IPS-20b (cell line): Measurements from ENCODE around the gene LMO4.
A peak's percentile ranks its signal among the peaks of the same experiment; 100 is the strongest.

Experiments
- H3K27ac ChIP-seq: one replicate; pipeline ENCODE4 v1.5.1; 2013; ENCODE audit warnings: low read length
- H3K27me3 ChIP-seq: 2 replicates; pipeline ENCODE4 v1.6.1; 2013; ENCODE audit warnings: mild to moderate bottlenecking, low read length, inconsistent platforms; ENCODE audit not compliant: insufficient read depth
- H3K36me3 ChIP-seq: 2 replicates; pipeline ENCODE4 v1.6.1; 2013; ENCODE audit warnings: low read depth, mild to moderate bottlenecking, inconsistent platforms, low read length, moderate library complexity; ENCODE audit not compliant: insufficient read depth
- H3K4me1 ChIP-seq: 2 replicates; pipeline ENCODE4 v1.6.1; 2013; ENCODE audit warnings: mild to moderate bottlenecking, control low read depth, inconsistent platforms, low read length, moderate library complexity; ENCODE audit not compliant: insufficient read depth
- H3K4me3 ChIP-seq: 2 replicates; pipeline ENCODE4 v1.5.1; 2013; ENCODE audit warnings: mild to moderate bottlenecking, low read length, inconsistent platforms
- H3K9ac ChIP-seq: 2 replicates; pipeline ENCODE4 v1.6.1; 2013; ENCODE audit warnings: low read depth, mild to moderate bottlenecking, inconsistent platforms, low read length, moderate library complexity
- H3K9me3 ChIP-seq: 2 replicates; pipeline ENCODE4 v1.6.1; 2013; ENCODE audit warnings: mild to moderate bottlenecking, low read depth, low read length, inconsistent platforms; ENCODE audit not compliant: insufficient read depth

Gene LMO4

DNA sequence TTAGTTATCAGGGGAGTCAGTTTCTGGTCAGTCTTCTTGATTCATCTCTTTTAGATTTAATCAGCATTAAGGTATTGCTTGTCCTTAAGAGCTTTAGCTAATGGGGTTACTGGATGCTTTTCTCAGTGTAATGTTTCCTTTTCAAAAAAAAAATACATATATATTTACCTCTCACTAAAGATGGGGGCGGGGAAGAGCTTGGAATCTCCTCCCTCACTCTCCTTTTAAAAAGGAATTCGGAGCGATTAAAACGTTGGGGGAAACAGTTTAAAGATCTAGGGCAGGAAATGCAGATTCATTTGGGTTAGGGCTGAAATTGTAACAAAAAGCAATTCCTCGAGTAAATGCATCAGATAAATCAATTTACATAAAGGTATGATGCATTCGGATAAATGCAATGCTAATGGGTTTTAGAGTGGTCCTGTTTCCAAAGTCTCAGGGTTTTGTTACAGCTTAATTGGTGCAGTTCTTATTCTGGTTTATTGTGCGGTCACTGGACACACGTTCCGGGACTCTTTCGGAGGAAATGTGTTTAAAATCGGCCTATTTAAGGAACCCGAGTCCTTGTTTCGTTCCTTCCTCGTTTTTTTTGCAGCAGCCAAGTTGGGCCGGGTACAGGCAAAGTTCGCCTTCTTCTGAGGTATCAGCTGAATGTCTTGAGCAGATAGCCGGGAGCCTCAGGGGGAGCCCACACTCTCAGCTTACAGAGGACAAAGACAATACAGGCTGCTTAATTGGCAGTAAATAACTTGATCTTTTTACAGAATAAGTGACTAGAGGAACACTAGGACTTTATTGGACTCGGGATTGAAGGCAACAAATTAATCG, 1.6 kb downstream of the LMO4 start:
- no peaks in the 10 kb centered on the region for H3K27me3 ChIP-seq
- peaks cover 33% of the 10 kb centered on the region for H3K4me1 ChIP-seq
- H3K27ac ChIP-seq = peak overlapping the region; percentile 83
- no peaks in the 10 kb centered on the region for H3K9me3 ChIP-seq
- peaks cover 20% of the 10 kb centered on the region for H3K36me3 ChIP-seq
- peak overlapping the region; percentile 93 for H3K4me3 ChIP-seq
- H3K9ac ChIP-seq = peak overlapping the region; percentile 80

DNA sequence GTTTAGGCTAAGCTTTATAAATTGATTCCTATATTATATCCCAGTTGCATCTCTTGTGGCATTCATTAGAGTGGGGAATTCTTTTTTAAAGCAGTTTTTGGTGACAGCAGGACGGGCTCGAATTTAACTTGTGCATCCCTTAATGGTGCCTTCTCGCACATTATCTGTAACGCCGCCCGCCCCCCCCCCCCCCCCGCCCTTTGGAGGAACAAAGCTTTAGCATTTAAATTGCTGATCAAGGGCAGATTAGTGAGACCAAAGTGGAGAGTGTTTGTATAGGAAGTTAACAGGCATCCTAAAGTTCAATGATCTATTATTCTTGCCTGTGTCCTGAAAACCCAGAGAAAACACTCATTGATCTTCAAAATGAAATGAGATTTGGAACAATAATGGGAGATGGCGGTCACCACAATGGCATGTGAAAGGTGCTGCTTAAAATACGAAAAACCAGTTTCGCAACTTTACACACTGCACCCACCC, 2.2 kb downstream of the LMO4 start:
- Histone ChIP-seq H3K4me1 (peaks cover 36% of the 10 kb centered on the region), H3K27me3 (no peaks in the 10 kb centered on the region), H3K27ac (no peak overlapping the region), H3K9me3 (no peaks in the 10 kb centered on the region), H3K9ac (peak overlapping the region; percentile 80), H3K4me3 (peak overlapping the region; percentile 93), H3K36me3 (peaks cover 20% of the 10 kb centered on the region)

DNA sequence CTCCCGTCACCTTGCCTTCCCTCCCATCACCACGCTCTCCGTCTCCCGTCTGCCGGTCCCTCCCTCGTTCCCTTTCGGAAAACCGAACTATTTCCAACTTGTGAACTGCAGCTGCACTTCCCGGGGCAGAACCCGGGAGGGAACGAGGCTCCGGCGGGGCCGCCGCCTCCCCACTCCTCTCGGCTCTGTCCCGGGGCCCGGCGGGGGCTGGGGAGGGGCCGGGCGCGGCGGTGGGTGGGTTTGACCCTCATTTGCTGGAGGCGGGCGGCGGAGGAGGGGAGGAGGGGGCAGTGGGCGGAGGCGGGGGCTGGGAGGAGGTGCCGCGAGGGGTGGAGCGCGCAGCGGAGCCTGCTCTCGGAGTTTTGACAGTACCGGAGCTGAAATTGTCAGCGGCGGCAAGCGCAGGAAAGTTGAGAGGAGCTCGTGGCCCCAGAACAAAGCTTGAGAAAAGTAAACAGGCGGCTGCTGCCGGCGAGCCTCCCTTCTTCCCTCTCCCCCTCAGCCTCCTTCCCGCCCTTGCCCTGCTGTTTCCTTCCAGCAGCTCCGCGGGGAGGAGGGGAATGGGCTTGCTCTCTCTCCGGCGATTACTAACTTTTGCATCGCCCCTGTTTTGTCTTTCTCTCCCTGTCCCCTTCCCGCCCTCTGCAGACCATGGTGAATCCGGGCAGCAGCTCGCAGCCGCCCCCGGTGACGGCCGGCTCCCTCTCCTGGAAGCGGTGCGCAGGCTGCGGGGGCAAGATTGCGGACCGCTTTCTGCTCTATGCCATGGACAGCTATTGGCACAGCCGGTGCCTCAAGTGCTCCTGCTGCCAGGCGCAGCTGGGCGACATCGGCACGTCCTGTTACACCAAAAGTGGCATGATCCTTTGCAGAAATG, 2.9 kb downstream of the LMO4 start:
- Histone ChIP-seq H3K9ac (peak overlapping the region; percentile 70), H3K4me1 (peaks cover 40% of the 10 kb centered on the region), H3K36me3 (peaks cover 20% of the 10 kb centered on the region), H3K27ac (no peak overlapping the region), H3K27me3 (no peaks in the 10 kb centered on the region), H3K4me3 (peak overlapping the region; percentile 93), H3K9me3 (no peaks in the 10 kb centered on the region)

DNA sequence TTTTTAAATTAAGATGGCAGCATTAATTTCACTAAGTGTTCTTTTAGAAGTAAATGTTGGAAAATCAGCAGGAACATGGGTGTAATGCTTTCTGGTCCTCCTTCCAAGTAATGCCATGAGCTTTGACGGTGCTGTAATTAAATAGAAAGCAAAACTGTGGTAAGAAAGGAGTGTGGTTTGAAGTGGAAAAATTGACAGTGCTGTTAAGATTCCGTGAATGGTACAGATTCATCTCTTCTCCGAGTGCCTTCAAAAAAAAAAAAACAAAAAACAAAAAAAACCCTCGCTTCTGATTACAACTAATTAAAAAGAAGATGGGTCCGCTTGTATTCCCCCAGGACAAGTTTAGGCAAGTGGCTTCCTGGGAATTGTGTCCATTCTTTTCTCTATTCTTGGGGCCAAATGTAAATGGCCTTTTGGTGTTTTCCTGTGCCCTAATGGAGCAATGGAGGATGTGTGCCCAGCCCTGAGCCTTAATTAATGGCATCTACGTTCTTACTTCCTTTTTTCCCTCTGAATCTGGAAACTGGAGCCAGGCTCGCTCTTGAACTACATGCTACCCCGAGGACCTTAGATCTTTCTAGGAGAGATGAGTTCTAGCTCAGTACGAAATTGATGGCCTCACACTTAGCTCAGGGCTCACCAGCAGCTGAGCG, 5.1 kb downstream of the LMO4 start:
- Histone ChIP-seq H3K4me3 (peak overlapping the region; percentile 82), H3K36me3 (peaks cover 37% of the 10 kb centered on the region), H3K9me3 (no peaks in the 10 kb centered on the region), H3K9ac (peak overlapping the region; percentile 84; the same call in 1 of the 2 replicates), H3K27ac (peak overlapping the region; percentile 49), H3K4me1 (peaks cover 35% of the 10 kb centered on the region), H3K27me3 (no peaks in the 10 kb centered on the region)

GRCh38 chr1:87334351-87335174, 5.9 kb downstream of the LMO4 start:
- Histone ChIP-seq H3K27ac (peak overlapping the region; percentile 49), H3K4me3 (peak overlapping the region; percentile 82), H3K36me3 (peaks cover 45% of the 10 kb centered on the region), H3K9me3 (no peaks in the 10 kb centered on the region), H3K9ac (peak overlapping the region; percentile 84; the same call in 1 of the 2 replicates), H3K27me3 (no peaks in the 10 kb centered on the region), H3K4me1 (peaks cover 35% of the 10 kb centered on the region)

DNA sequence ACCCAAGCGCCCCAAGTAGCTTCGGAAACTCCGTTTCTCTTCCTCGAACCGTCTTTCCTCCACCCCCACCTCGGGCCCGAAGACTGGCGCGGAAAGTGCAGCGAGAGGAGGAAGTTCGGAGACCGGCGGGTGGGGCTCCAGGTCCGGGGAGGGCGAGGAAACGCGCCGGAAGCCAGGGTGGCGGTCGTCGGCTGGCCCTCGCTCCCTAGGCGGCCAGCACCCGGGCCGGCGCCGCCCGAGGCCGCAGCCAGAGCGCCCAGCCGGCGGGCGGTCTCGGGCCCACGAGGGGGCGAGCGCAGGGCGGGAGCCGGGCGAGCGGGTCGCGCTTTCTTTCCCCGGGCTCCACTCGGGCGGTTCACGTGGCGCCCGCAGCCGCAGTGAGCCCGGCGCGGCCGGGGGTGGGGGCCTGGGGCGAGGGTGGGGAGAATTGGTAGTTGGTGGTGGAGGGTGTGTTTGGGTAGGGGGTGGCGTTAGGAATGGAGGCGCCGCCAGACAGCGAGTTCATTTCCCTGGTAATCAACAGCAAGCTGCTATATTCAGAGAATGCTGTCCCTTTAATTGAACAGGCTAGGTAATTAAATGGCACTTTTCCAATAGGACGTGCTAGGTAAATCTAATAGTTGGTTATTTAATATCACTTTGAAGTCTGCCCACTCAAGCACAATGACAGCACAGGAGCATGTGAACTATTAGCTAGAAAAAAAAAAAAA, 6.7 kb downstream of the LMO4 start:
- Histone ChIP-seq H3K4me3 (peak overlapping the region; percentile 82), H3K36me3 (peaks cover 52% of the 10 kb centered on the region), H3K27me3 (no peaks in the 10 kb centered on the region), H3K4me1 (peaks cover 35% of the 10 kb centered on the region), H3K9ac (peak overlapping the region; percentile 84; the same call in 1 of the 2 replicates), H3K9me3 (no peaks in the 10 kb centered on the region), H3K27ac (peak overlapping the region; percentile 49)

DNA sequence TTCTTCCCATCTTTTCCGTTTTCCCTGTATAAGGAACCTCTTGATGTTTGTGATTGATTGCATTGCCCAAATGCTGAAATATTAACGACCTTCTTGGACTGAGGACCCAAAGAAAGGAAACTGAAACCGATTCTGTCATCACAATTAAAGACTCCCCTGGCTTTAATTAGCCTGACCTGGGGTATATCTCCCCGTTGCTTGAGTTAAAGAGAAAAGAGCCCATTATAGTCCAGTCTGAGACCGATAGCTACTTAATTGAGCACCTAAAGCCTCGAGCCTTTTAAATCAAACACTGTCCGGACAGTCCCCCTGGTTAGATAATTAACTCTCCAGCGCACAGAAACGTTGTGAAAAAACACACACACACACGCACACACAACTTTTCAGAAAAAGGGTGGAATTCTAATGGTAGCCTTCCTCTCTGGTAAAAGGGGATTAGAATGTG, 8.0 kb downstream of the LMO4 start:
- H3K27me3 ChIP-seq = no peaks in the 10 kb centered on the region
- no peaks in the 10 kb centered on the region for H3K9me3 ChIP-seq
- H3K4me1 ChIP-seq = peaks cover 35% of the 10 kb centered on the region
- H3K36me3 ChIP-seq = peaks cover 66% of the 10 kb centered on the region
- H3K27ac ChIP-seq = no peak overlapping the region
- peak overlapping the region; percentile 84; the same call in 1 of the 2 replicates for H3K9ac ChIP-seq
- peak overlapping the region; percentile 82; the same call in 1 of the 2 replicates for H3K4me3 ChIP-seq

DNA sequence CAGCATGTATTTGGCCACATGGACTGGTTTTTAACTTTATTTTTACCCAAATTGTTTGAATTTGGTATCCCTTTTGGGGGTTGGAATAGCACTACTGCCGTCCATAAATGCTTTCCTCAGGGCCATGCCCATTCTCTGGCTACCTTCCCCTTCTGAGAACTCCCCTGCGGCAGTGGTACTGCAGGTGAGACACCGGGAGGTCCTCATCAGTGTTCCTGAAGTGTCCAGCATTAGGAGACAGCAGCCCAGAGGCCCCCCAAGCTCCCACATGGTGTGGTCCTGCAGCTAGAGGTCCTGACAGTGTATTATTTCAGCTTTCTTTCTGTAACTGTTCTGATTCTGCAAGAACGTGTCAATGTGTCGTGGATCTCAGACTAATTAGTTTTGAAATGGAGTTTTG, 8.9 kb downstream of the LMO4 start:
- Histone ChIP-seq H3K4me1 (peaks cover 30% of the 10 kb centered on the region), H3K27me3 (no peaks in the 10 kb centered on the region), H3K9ac (no peak overlapping the region), H3K27ac (no peak overlapping the region), H3K9me3 (no peaks in the 10 kb centered on the region), H3K36me3 (peaks cover 69% of the 10 kb centered on the region), H3K4me3 (no peak overlapping the region)

GRCh38 chr1:87338566-87338965, 9.9 kb downstream of the LMO4 start:
- H3K9ac ChIP-seq = no peak overlapping the region
- no peaks in the 10 kb centered on the region for H3K27me3 ChIP-seq
- peaks cover 69% of the 10 kb centered on the region for H3K36me3 ChIP-seq
- no peak overlapping the region for H3K27ac ChIP-seq
- H3K9me3 ChIP-seq = no peaks in the 10 kb centered on the region
- peaks cover 20% of the 10 kb centered on the region for H3K4me1 ChIP-seq
- H3K4me3 ChIP-seq = no peak overlapping the region

- Histone ChIP-seq H3K9ac (no peak overlapping the region), H3K27ac (no peak overlapping the region), H3K4me3 (no peak overlapping the region), H3K9me3 (no peaks in the 10 kb centered on the region), H3K4me1 (peaks cover 4% of the 10 kb centered on the region; the same call in 1 of the 2 replicates), H3K36me3 (peaks cover 87% of the 10 kb centered on the region), H3K27me3 (no peaks in the 10 kb centered on the region)
Observed at GRCh38 chr1:87344231-87344630, 15.6 kb downstream of the LMO4 start.
